ENCODE measurements around the gene TP53AIP1. TPM values are rescaled to one million over a fixed set of nuclear protein-coding genes. Genes with fewer than 3 reads are reported as not detected.

Gene TP53AIP1
- total and polyA plus RNA-seq, 2 experiments from 2014 or later: 0.17 to 0.23 TPM

DNA sequence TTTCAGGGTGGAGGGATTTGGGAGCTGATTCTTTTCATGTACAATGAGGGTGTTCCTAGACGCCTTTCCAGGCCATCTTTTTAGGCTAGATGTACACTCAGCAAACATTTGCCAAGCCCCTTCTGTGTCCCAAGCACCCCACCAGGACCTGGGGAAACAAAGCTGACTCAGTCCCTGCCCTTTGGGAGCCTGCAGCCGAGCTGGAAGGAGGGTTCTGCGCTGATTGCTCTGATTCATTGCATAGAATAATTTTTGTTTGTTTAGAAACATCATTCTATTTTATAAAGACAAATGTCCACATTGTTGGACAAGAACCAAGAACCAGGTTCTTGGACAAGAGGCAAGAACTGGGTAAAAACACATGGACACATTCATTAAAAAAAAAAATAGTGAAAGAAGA lies 16.7 kb downstream of the TP53AIP1 start:
- 85% methylated on average over 3 of the region's 3 CpGs for WGBS (ENCODE audit: low lambda C conversion rate, missing lambda C conversion rate)
- Histone ChIP-seq H2AFZ (no peak overlapping the region), H3K27me3 (no peaks in the 10 kb centered on the region), H3K4me1 (ENCODE audit: insufficient read depth) (no peaks in the 10 kb centered on the region), H3K4me2 (no peak overlapping the region), H3K79me2 (no peaks in the 10 kb centered on the region), H3K36me3 (replicated peaks; ENCODE audit: insufficient read depth, low read depth) (no peaks in the 10 kb centered on the region), H4K20me1 (ENCODE audit: insufficient read depth, poor library complexity, severe bottlenecking) (no peaks in the 10 kb centered on the region), H3K4me3 (no peak overlapping the region), H3K9me2 (replicated peaks; ENCODE audit: insufficient read depth) (no peaks in the 10 kb centered on the region), H3K9me3 (ENCODE audit: low read depth) (no peaks in the 10 kb centered on the region), H3K27ac (no peak overlapping the region)
- TF ChIP-seq EZH2phosphoT487 (IDR thresholded peaks at IDR 0.05; ENCODE audit: low read depth, severe bottlenecking, unreplicated experiment) (no peak), EZH2 (IDR thresholded peaks at IDR 0.05; ENCODE audit: borderline replicate concordance) (no peak)
- TF ChIP-seq, protein P1, sequence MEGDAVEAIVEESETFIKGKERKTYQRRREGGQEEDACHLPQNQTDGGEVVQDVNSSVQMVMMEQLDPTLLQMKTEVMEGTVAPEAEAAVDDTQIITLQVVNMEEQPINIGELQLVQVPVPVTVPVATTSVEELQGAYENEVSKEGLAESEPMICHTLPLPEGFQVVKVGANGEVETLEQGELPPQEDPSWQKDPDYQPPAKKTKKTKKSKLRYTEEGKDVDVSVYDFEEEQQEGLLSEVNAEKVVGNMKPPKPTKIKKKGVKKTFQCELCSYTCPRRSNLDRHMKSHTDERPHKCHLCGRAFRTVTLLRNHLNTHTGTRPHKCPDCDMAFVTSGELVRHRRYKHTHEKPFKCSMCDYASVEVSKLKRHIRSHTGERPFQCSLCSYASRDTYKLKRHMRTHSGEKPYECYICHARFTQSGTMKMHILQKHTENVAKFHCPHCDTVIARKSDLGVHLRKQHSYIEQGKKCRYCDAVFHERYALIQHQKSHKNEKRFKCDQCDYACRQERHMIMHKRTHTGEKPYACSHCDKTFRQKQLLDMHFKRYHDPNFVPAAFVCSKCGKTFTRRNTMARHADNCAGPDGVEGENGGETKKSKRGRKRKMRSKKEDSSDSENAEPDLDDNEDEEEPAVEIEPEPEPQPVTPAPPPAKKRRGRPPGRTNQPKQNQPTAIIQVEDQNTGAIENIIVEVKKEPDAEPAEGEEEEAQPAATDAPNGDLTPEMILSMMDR (IDR thresholded peaks at IDR 0.05; ENCODE audit: poor library complexity): no peak
- DNase-seq (ENCODE audit: low spot score): no peak

DNA sequence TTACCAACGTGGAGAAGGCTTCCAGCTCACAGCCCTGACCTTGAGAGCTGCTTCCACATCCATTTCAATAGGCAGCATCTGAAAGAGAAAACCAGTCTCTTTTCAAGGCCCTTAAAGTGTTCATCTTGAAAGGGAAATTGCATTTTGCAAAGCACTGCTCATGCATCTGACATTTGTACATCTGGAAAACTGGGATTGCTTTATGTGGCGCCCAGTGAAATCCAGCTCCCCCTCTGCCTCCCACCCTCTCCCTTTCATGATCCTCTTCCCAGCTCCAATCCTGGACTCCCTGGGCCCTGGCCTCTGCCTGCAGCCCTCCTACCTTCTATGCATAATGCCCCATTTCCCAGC lies 17.4 kb downstream of the TP53AIP1 start:
- H3K4me3 ChIP-seq: no peak overlapping the region
- 70% methylated on average over 2 of the region's 2 CpGs for WGBS (ENCODE audit: low lambda C conversion rate, missing lambda C conversion rate)

DNA sequence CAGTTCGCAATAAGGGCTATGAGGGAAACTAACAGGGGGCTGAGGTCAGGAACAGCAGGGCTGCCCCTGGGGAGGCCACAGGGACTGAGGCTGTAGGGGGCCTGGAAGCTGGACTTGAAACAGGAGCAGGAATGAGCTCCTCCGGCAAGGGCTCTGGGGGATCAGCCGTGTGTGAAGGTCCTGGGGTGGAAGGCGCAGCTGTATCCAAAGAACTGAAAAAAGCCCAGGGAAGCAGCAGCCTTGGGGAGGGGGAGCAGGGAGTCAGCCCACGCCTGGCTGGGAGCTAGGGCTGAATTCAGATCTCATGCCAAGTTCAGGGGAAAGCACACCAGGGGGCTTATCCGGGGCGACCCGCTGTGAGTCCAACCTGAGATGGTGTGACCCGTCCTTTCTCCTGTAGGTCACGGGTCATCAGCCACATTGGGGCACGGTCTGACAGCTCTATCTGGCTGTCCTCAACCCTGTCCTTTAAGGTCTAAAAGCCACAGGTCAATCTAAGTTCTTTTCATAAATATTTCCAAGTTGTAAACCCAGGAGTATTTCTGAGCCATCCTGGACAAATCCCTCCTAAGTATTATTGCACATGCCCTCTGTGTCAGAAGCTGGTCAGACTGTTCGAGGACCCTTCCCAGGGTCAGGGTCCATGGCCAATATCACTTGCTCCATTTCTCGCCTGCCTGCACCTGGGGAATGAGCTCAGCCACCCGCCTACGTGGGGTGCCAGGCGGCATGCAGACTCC lies 18.0 kb downstream of the TP53AIP1 start:
- no peaks in the 10 kb centered on the region for H3K36me3 ChIP-seq (replicated peaks; ENCODE audit: insufficient read depth, low read depth)
- no peak overlapping the region for H3K27ac ChIP-seq
- no peaks in the 10 kb centered on the region for H4K20me1 ChIP-seq (ENCODE audit: insufficient read depth, poor library complexity, severe bottlenecking)
- H3K9me2 ChIP-seq (replicated peaks; ENCODE audit: insufficient read depth): no peaks in the 10 kb centered on the region
- DNase-seq (ENCODE audit: low spot score): no peak
- TF ChIP-seq, protein P1 (IDR thresholded peaks at IDR 0.05; ENCODE audit: poor library complexity): no peak
- TF ChIP-seq EZH2 (IDR thresholded peaks at IDR 0.05; ENCODE audit: borderline replicate concordance) (no peak), EZH2phosphoT487 (IDR thresholded peaks at IDR 0.05; ENCODE audit: low read depth, severe bottlenecking, unreplicated experiment) (no peak)
- H3K9me3 ChIP-seq (ENCODE audit: low read depth): no peaks in the 10 kb centered on the region
- no peaks in the 10 kb centered on the region for H3K4me1 ChIP-seq (ENCODE audit: insufficient read depth)
- no peak overlapping the region for H3K4me2 ChIP-seq
- no peaks in the 10 kb centered on the region for H3K79me2 ChIP-seq
- no peaks in the 10 kb centered on the region for H3K27me3 ChIP-seq
- 80% methylated on average over 16 of the region's 16 CpGs for WGBS (ENCODE audit: low lambda C conversion rate, missing lambda C conversion rate)
- no peak overlapping the region for H2AFZ ChIP-seq
- no peak overlapping the region for H3K4me3 ChIP-seq

More for the DNA sequence above, 17.4 kb downstream of the TP53AIP1 start:
- Histone ChIP-seq H3K9me2 (replicated peaks; ENCODE audit: insufficient read depth) (no peaks in the 10 kb centered on the region), H3K36me3 (replicated peaks; ENCODE audit: insufficient read depth, low read depth) (no peaks in the 10 kb centered on the region), H3K4me1 (ENCODE audit: insufficient read depth) (no peaks in the 10 kb centered on the region), H3K79me2 (no peaks in the 10 kb centered on the region), H4K20me1 (ENCODE audit: insufficient read depth, poor library complexity, severe bottlenecking) (no peaks in the 10 kb centered on the region), H2AFZ (no peak overlapping the region), H3K4me2 (no peak overlapping the region), H3K27me3 (no peaks in the 10 kb centered on the region), H3K27ac (no peak overlapping the region), H3K9me3 (ENCODE audit: low read depth) (no peaks in the 10 kb centered on the region)
- no peak for DNase-seq (ENCODE audit: low spot score)
- TF ChIP-seq EZH2 (IDR thresholded peaks at IDR 0.05; ENCODE audit: borderline replicate concordance): no peak
- TF ChIP-seq, protein P1 (IDR thresholded peaks at IDR 0.05; ENCODE audit: poor library complexity): no peak
- no peak for TF ChIP-seq EZH2phosphoT487 (IDR thresholded peaks at IDR 0.05; ENCODE audit: low read depth, severe bottlenecking, unreplicated experiment)

Measured in hepatocyte (in vitro differentiated cells).